H1 (cell line): ENCODE results near the gene SUPT20HL1.

Experiments
- CTCF ChIP-seq, 3 experiments: IDR thresholded peaks; 1 replicate in 2 of 3; 2 replicates in 1 of 3; pipeline versions ENCODE4 v1.5.1 to v1.6.1; 2011; ENCODE audit warnings: low read length in 3 of 3, mild to moderate bottlenecking in 3 of 3, inconsistent platforms in 2 of 3, low read depth in 1 of 3, moderate library complexity in 1 of 3; ENCODE audit not compliant: insufficient read depth in 1 of 3; ENCODE audit errors: control extremely low read depth in 1 of 3
- SP1 ChIP-seq: IDR thresholded peaks from 2 replicates; pipeline ENCODE4 v1.6.1; 2011; ENCODE audit warnings: low read depth, low read length
- YY1 ChIP-seq: IDR thresholded peaks from 2 replicates; pipeline ENCODE4 v1.6.1; 2011; ENCODE audit warnings: low read depth, mild to moderate bottlenecking, low read length

- TF ChIP-seq SP1, result no peak
- no peak for TF ChIP-seq CTCF (IDR thresholded peaks at IDR 0.05; ENCODE audit: control extremely low read depth in 1 of 3, insufficient read depth in 1 of 3, low read depth in 1 of 3, low read length in 3 of 3)
- no peak for TF ChIP-seq YY1
Measured at GRCh38 chrX:24350217-24350616, 10.2 kb upstream of the SUPT20HL1 start.
